HPDE6-E6E7 (cell line): Measurements from ENCODE around the gene RTTN.
A peak's percentile ranks its signal among the peaks of the same experiment; 100 is the strongest.

Source experiments
- DNase-seq: peaks from one replicate; pipeline ENCODE4 v3.0.0; 2011; ENCODE audit warnings: missing footprints; ENCODE audit errors: extremely low spot score

Gene RTTN

DNA sequence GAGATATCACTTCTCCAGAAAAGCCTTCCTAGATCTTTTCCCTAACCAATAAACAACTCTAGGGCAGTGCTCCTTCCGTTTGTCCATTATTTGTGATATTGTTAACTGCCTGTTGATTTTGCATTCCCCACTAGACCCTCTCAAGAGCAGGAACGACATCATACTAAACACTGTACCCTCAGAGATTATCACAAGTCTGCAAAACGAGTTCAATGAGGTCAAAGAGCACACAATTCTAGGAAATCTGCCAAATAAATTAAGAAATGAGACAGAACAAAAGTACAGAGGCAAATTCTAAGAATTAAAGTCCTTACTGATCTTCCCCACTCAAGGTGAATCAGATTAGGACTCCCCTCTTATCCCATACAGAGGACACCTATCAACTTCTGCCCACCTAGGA, 7.6 kb downstream of the RTTN start:
- no peak for DNase-seq

DNA sequence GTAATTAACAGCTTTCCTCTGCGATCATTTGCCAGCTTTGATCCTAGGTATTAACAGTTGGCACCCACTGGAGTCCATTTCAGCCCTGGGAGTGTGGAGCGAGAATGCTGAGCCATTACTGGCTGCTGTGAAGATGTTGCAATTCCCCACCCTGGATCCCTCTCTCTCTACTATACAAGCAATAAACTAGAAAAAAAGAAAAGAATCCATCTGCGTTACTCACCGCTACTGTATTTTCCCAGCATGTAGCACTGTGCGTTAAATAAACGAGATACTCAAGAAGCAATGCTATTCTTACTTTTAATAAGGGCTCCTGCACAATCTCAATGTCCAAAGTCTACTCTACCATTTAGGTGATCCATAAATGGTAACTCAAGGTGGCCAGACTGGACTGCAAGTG, 8.5 kb downstream of the RTTN start:
- no peak for DNase-seq

DNA sequence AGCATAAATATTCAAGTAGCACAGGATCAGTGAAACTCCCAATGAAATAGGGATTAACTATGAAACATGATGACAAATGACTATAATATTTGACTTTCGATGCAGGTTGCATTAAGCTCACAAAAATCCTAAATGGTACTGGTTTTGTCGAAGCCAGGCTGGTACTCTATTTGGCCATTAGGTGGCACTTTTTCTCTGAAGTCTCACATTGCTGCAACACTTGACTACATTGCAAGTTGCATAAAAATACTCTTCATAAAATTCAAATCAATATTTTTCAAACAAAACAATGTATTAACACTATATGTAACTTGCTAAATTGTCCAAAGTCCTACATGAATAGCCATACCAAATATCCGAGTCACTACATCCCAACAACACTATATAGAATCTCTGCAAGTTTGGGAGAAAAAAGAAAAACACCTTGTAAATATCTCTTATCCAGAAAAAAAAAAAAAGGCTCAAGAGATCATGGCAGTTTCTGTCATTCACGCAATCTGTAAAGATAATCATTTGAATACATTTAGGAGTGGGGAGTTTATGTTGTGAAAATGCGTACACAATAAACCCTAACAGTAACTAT, 9.5 kb downstream of the RTTN start:
- peak; percentile 12 for DNase-seq

DNA sequence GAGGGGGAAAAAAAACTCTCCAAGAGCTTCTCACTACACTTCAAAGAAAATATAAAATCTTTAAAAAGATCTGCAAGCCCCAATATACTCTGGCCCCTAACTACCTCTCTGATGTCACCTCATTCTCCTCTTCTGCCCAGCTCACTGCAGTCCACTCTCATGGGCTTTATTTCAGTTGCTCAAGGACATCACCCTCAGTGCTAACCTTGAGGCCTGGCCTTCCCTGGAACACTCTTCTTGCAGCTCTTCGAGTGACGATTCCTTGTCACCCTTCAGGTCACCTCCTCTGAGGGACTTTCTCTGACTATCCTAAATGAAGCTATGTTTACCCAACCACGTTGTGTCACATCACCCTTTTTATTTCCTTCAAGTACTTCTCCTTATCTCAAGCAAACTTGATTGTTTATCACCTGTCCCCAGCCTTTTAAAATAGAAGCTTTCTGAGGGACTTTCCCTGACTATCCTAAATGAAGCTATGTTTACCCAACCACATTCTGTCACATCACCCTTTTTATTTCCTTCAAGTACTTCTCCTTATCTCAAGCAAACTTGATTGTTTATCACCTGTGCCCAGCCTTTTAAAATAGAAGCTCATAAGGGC, 10.4 kb downstream of the RTTN start:
- no peak for DNase-seq

DNA sequence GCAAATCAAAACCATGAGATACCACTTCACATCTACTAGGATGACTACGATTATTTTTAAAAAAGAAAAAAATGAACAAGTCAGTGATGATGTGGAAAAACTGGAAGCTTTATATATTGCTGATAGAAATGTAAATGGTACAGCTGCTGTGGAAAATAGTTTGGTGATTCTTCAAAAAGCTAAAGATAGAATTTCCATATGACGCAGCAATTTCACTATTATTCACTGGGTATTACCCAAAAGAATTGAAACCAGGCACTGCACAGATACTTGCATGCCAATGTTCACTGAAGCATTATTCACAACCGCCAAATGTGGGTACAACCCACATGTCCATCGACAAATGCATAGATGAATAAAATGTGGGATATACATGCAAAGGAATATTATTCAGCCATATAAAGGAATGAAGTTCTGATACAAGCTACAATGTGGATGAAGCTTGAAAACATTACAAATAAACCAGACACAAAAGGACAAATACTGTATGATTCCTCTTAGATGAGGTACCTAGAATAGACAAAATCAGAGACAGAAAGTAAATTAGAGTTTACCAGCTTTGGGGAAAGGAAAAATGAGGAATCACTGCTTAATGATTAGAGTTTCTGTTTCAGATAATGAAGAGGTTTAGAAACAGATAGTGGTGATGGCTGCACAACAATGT, 11.1 kb downstream of the RTTN start:
- DNase-seq: no peak

DNA sequence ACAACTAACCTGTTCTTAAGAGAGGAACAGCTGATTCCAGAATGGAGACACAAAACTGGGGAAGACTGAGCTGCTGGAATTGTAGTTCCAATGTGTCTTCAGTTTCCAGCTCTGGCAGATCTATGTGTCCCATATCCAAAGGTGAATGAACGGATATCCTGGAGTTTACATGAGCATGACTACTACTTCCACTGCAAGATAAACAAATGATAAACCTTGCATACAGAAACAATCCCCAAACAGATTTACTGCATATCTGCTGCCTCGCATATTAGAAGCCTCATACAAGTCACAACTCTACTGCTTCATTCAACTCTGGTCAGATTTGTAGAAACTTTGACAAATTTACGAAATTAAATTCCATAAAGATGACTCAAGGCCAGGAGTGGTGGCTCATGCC, 15.0 kb downstream of the RTTN start:
- DNase-seq: no peak

DNA sequence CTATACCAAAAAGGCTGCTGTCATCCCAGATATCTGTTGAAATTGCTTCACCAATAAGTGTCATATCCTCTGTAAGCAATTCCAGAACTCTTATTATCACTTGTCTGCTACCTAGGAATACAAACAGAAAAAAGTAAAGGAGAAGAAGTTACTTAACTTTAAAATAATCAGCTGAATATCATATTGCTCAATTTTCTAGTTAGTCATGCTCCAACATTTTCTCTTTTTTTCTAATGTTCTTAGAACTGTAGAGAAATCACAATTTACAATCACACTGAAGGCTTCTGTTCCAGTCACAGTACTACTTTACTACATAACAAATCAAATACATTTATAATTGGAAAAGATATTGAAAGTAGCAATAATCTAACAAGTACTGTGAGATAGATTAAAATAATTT, 17.4 kb downstream of the RTTN start:
- DNase-seq: no peak

DNA sequence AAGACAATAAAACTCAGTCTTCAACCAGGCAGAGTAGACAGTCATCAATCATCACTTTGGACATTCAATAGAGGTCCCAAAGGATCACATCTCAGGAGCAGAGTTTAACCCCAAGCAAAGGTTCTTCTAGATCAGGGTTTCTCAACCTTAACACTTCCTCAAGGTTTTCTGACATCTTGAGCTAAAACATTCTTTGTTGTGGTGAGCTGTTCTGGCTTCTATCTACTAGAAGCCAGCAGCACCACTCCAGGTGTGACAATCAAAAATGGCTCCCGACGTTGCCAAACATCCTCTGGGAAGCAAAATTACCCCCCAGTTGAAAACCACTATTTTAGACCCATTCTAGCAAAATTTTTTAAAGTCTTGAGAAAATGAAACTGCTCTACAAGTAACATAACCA, 22.0 kb downstream of the RTTN start:
- DNase-seq: no peak

DNA sequence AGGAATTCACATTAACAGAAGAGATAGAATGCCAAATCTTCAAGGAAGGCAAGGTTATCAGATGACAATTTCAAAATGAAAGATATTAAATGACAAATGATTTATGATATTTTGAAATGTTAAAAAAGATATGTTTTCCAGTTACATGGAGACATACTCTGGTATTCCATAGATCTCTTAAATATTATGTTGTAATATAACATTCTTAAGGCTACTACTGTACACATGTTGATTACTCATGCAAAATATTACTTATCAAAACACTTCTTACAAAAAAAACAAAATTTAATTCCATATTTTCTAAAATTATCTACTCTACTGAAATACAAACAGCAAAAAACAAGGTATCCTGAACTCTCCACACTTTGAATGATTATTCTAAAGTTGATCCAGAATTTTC, 22.9 kb downstream of the RTTN start:
- DNase-seq: no peak

DNA sequence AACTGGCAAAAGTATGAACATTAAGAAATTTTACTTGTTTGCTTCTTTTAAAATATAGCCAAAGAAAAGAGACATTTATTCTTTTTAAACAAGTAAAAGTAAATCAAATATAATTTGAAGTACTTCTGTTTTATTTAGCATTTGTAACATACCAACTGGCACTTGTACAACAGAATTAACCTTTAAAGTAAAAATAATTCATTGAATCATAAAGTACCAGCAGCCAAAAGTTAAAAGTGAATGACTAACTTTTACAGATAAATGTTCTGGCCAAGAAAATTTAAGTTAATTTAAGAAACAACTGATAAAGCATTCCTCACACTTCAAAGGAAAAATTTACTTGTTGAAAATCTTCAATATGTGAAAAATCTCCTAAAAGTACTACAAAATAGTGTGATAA, 23.8 kb downstream of the RTTN start:
- no peak for DNase-seq

DNA sequence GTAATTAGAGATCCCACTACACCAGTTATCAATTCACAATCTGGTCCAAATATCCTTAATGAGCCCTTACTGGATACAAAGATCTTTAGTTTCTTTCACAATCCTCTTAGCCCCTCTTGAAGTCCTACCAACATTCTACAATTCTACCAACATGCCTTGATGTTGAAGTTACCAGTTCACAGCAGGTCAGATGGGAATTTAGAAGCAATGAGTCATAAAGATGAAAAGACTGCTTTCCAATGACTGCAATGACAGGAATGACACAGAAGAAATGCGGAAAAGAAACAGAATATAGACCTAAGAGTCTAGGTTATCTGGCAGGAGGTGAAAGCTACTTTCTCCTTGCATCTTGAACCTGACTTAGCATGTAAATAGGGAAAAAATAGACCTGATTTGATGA, 24.5 kb downstream of the RTTN start:
- DNase-seq: peak; percentile 20

DNA sequence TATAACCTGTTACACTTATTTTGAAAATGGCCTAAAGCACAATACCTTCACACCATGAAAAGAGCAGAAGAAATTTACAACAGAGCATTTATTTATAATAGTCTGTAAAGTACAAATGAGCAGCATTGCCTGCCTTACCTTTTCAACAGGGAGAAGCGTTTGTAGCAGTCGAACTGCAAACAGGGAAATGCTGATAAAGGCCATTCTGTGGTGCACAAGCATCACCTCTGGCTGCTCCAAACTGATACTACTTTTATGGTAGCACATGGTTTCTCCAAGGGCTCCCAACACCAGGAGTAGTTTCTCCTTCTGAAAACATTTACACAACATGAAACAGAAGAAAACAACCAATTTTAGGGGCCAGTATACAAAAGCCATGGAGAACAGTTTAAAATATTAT, 28.9 kb downstream of the RTTN start:
- no peak for DNase-seq

DNA sequence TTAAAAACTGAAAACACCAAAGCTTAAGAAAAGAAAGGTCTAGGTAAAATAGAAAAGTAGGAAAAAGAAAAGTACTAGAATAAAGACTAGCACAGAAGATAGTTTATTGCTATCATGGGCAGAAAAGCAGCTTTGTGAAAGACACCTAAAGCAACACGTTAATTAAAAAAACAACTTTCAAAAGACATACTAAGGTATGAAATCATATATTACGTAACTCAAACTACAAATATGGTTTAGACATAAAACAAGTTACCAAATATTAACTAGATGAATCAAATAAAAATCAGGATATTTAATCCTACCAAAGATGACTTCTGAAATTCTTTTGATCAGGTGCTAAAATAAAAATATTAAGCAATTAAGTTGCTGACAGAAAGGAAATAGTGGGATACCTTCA, 30.3 kb downstream of the RTTN start:
- DNase-seq: no peak

DNA sequence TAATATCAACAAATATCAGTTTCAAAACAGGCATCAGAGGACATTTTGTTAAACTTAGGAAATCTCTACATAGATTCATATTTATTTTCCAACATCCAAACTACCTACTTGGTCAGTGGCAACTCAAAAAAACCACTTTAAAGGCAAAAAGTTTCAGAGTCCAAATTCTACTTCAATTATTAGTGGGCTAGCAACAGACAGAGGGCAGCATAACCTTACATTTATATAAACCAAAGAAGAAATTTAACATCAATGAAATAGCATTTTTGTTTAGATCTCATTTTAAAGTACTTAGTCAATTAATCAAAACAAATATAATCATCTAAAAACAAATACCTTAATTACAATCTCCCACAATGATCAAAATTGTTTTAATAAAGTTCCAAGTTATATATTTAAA, 33.3 kb downstream of the RTTN start:
- no peak for DNase-seq

DNA sequence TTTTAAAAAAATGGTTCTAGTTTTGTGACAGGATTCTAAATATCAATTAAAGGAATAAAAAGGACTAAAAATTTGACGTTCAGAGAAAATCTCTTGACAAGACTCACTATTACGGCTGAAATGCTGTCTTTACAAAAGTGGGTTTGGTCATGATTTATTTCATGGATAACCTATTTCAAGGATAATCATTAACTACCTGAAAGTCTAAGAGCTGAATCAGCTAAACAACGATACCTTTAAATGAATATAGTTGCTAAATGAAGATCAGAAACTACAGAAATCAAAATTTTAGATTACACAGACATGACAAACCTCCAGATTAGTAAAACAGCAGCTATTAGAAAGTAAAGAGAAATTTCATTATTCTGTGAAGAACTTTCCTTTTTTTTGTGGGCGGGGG, 35.7 kb downstream of the RTTN start:
- DNase-seq: no peak

DNA sequence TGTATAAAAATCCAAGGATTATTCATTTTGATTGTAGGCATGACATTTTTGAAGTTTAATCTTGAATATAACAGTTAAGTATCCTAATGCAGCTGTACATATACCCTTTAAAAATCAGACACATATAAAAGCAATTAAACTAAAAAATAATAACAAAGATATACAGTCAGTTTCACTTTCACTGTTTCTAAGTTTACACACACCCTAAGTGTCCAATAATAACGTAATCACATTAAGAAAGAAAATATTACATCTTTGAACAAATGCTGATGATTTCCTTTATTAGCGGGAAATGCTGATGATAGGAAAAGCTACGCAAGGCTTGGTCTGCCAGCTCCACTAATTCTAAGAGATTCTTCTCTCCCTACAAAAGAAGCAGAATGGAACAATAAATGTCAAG, 38.8 kb downstream of the RTTN start:
- DNase-seq: no peak

DNA sequence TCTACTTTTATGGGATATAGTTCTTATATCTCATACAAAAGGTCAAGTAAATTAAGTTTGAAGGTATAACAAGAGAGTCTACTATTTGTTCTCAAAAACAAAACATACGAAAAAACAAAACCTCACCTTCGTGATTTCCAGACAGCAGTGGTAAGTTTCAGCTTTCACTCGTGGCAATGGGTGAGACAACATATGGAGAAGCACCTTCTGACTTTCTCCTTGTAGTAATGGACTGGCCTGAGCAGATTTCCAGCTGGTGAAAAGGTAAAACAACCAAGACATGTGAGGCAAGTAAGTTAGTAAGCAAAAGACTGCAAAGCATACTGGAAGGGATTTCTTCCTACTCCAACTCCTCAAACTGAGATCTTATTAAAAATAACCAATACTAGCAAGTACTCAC, 39.6 kb downstream of the RTTN start:
- no peak for DNase-seq

DNA sequence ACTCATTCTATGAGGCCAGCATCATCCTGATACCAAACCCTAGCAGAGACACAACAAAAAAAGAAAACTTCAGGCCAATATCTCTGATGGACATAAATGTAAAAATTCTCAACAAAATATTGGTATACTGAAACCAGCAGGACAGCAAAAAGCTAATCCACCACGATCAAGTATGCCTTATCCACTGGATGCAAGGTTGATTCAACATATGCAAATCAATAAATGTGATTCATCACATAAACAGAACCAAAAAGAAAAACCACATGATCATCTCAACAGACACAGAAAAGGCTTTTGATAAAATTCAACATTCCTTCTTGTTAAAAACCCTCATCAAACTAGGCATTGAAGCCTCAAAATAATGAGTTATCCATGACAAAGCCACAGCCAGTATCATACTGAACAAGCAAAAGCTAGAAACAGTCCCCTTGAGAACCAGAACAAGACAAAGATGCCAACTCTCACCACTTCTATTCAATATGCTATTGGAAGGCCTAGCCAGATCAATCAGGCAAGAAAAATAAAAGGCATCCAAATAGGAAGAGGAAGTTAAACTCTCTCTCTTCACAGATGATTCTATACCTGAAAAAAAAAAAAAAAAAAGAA, 45.3 kb downstream of the RTTN start:
- DNase-seq: no peak

DNA sequence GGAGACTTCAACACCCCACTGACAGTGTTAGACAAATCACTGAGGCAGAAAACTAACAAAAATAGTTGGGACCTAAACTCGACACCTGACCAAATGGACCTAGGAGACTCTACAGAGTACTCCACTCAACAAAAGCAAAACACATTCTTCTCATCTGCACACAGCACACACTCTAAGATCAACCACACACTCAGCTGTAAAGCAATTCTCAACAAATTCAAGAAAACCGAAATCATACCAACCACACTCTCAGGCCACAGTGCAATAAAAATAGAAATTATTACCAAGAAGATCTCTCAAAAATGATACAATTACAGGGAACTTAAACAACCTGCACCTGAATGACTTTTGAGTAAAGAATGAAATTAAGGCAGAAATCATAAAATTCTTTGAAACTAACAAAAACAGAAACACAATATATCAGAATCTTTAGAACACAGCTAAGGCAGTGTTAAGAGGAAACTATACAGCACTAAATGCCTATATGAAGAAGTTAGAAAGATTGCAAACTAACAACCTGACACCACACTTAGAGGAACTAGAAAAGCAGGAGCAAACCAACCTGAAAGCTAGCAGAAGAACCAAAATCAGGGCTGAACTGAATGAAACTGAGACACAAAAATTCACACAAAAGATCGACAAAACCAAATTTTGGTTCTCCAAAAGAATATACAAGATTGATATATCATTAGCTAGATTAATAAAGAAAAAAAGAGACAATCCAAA, 46.3 kb downstream of the RTTN start:
- no peak for DNase-seq

DNA sequence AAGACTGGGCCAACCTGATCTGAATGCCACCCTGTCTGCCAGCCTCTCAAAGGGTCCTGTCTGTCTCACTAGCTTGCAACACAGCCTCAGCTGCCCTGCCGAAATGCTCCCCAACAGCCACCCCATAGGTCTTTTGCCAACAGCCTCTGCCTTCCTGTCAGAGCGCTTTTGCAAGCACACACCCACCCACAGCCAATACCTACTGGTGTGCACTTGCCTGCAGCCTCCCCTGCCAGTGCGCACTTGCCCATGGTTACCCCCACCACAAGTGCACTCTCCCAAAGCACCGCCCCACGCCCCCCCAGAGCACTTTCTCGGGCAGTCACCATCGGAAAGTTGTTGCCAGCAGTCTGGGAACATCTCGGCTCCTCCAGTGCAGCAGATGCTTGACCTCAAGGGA, 48.6 kb downstream of the RTTN start:
- DNase-seq: no peak

DNA sequence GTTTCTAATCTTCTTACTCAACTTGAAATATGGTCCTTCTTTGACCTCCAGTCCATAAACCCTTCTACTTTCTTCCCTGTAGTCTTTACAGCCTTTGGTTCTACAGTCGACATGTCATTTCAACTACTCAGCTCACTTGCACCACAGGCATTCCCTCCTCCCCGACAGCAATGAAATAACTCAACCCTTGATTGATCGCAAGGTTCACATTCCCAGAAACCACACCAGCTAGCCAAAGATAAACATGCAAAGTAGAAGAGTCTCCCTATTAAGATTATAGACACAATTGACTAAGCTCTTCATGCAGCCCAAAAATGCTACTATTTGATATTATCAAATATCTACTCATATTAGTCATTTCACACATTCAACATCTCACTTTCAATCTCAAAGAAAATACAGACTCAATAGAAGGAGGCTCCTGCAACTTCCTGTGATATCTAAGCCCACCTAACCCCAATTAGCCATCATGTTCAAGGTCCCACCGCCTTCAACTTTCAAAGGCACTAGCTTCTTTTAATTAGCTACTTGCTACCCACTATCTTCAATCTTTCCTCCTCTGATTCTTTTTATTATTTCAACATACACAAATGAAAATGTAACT, 50.8 kb downstream of the RTTN start:
- no peak for DNase-seq

DNA sequence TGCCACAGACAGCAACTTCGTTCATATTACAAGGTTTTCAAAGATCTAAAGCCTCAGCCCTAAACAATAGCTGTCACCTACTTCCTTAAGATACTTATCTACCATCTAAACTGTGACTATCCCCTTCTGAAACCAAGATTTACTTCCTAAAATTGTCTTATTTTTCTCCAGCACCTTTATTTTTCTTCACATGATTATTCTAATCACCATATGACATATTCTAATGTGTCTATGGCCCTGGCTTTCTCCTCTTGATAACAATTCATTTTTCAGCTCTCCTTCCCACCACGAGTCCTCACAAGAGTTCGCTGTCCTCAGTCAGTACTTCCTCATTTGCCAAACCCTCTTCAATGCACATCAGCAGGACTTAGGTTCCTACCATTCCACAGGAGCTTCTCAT, 53.9 kb downstream of the RTTN start:
- DNase-seq: no peak
